Measurements from ENCODE around the gene WWOX.

GRCh38 chr16:79013930-79014660 is 914.6 kb downstream of the WWOX start:
- no peak for TF ChIP-seq ZNF274 (IDR thresholded peaks at IDR 0.05; ENCODE audit: borderline replicate concordance, extremely low read depth, low read length)
- no peak for TF ChIP-seq ATF3 (IDR thresholded peaks at IDR 0.05; ENCODE audit: insufficient read depth, low read depth, low read length)
- no peak for TF ChIP-seq RFX5 (IDR thresholded peaks at IDR 0.05; ENCODE audit: borderline replicate concordance, low read depth, low read length)
- TF ChIP-seq BACH1 (IDR thresholded peaks at IDR 0.05; ENCODE audit: low read length): no peak
- no peak for TF ChIP-seq POLR2AphosphoS5 (IDR thresholded peaks at IDR 0.05; ENCODE audit: low read depth, low read length)
- no peak for TF ChIP-seq SRF (IDR thresholded peaks at IDR 0.05; ENCODE audit: low read depth, low read length)
- no peak for TF ChIP-seq CEBPB (IDR thresholded peaks at IDR 0.05; ENCODE audit: low read depth, low read length)
- TF ChIP-seq ASH2L (IDR thresholded peaks at IDR 0.05; ENCODE audit: low read length): no peak
- TF ChIP-seq MAX (IDR thresholded peaks at IDR 0.05): no peak

Data from H1 (cell line).